HK-2 (cell line): ENCODE measurements around the gene CCDC40.
"Not testable (repeated sequence)": the region's sequence is repeated elsewhere in the genome, so short reads cannot be mapped to it uniquely, and the experiment has no call there.

ENCODE experiments used
- DNase-seq: peaks from one replicate; pipeline ENCODE4 v3.0.0-alpha.2; 2018; ENCODE audit not compliant: unreplicated experiment

CCDC40 gene

GRCh38 chr17:80021600-80021999 is 14.8 kb upstream of the CCDC40 start:
- no peak for DNase-seq

GRCh38 chr17:80023481-80024205 is 12.8 kb upstream of the CCDC40 start:
- DNase-seq, result no peak

- DNase-seq, result no peak
Observed at GRCh38 chr17:80024206-80024972, 12.1 kb upstream of the CCDC40 start.

GRCh38 chr17:80025140-80025539 is 11.3 kb upstream of the CCDC40 start:
- no peak for DNase-seq

- DNase-seq, result no peak
Observed at GRCh38 chr17:80025796-80026195, 10.6 kb upstream of the CCDC40 start.

- DNase-seq, result no peak
Observed at GRCh38 chr17:80026359-80027042, 9.9 kb upstream of the CCDC40 start.

- DNase-seq, result no peak
Observed at GRCh38 chr17:80027043-80027435, 9.4 kb upstream of the CCDC40 start.

- DNase-seq, result no peak
Observed at GRCh38 chr17:80028030-80028429, 8.4 kb upstream of the CCDC40 start.

- DNase-seq, result peak; percentile 37
Observed at GRCh38 chr17:80029258-80029974, 7.0 kb upstream of the CCDC40 start.

- DNase-seq, result no peak
Observed at GRCh38 chr17:80030730-80031410, 5.6 kb upstream of the CCDC40 start.

GRCh38 chr17:80031691-80032430 is 4.6 kb upstream of the CCDC40 start:
- no peak for DNase-seq

GRCh38 chr17:80032614-80033171 is 3.7 kb upstream of the CCDC40 start:
- DNase-seq, result no peak

- no peak for DNase-seq
Observed at GRCh38 chr17:80033840-80034239, 2.6 kb upstream of the CCDC40 start.

GRCh38 chr17:80034791-80035686 is 1.4 kb upstream of the CCDC40 start:
- peak; percentile 29 for DNase-seq

- DNase-seq, result no peak
Observed at GRCh38 chr17:80035687-80035936, 830 bp upstream of the CCDC40 start, which contains the start of gene TBC1D16. TBC1D16 (minus strand) TSS chr17:80035872; CDS start chr17:80013547, 22,325 bp downstream.

- peak; percentile 50 for DNase-seq
Observed at GRCh38 chr17:80036715-80037477, 454 bp downstream of the CCDC40 start.

- DNase-seq, result no peak
Observed at GRCh38 chr17:80043963-80044362, 7.5 kb downstream of the CCDC40 start.

GRCh38 chr17:80045703-80046102 is 9.3 kb downstream of the CCDC40 start:
- DNase-seq, result no peak

- DNase-seq, result not testable (repeated sequence)
Observed at GRCh38 chr17:80046709-80047108, 10.3 kb downstream of the CCDC40 start.
